Measurements from ENCODE around the gene RHBDD3. TPM values are rescaled to one million over a fixed set of nuclear protein-coding genes. Genes with fewer than 3 reads are reported as not detected.
A peak's percentile ranks its signal among the peaks of the same experiment; 100 is the strongest.

The RHBDD3 gene
- total and polyA plus RNA-seq, 2 of the 8 experiments (the other 6 are each of a cell fraction or from before 2014, with no cell fraction given), result 72.1 to 117 TPM

- peaks cover 5% of the 10 kb centered on the region for H3K79me1 ChIP-seq (ENCODE audit: low read depth, low read length)
- H4K91ac ChIP-seq (replicated peaks; ENCODE audit: insufficient read length, low read length), result peak overlapping the region; percentile 77
- peak overlapping the region; percentile 38; the same call in 1 of the 2 replicates for H3K18ac ChIP-seq (ENCODE audit: extremely low read depth, low read length)
- H2BK20ac ChIP-seq (ENCODE audit: low read length), result no peak overlapping the region
- H3K23me2 ChIP-seq (ENCODE audit: low read depth, low read length), result peaks cover 3% of the 10 kb centered on the region; the same call in 1 of the 2 replicates
- H2BK120ac ChIP-seq (replicated peaks; ENCODE audit: low read depth, low read length), result no peak overlapping the region
- peak overlapping the region; percentile 84; the same call in 1 of the 2 replicates for H2BK12ac ChIP-seq (ENCODE audit: low read depth, low read length)
- no peak overlapping the region for H4K8ac ChIP-seq (ENCODE audit: extremely low read depth, insufficient read depth, low read length)
- peak overlapping the region; percentile 97 for H2BK15ac ChIP-seq (ENCODE audit: low read length)
- no peak overlapping the region for H3K56ac ChIP-seq (replicated peaks; ENCODE audit: insufficient read length, low read depth, low read length)
- H3K9me3 ChIP-seq (ENCODE audit: insufficient read depth in 2 of 2, low read depth in 1 of 2, low read length in 1 of 2), result no peaks in the 10 kb centered on the region
- H3K79me2 ChIP-seq (ENCODE audit: control insufficient read depth in 1 of 2, insufficient read depth in 2 of 2, low read length in 2 of 2), result no peaks in the 10 kb centered on the region
- peaks cover 0 to 25% (median 8%) of the 10 kb centered on the region in 4 experiments; a peak in 6 of 7 replicates for H3K4me1 ChIP-seq (replicated peaks in 1 of 4; ENCODE audit: control insufficient read depth in 3 of 4, insufficient read depth in 4 of 4, low read length in 3 of 4)
- H2BK5ac ChIP-seq (ENCODE audit: low read depth, low read length), result peak overlapping the region; percentile 90
- no peak overlapping the region for H2AFZ ChIP-seq (ENCODE audit: low read length)
- no peak overlapping the region for H3K4ac ChIP-seq (replicated peaks; ENCODE audit: insufficient read length, low read depth, low read length)
- POLR2A ChIA-PET (ENCODE audit: partially characterized antibody), result interaction anchor here (1.2 kb wide), 1 partner anchor 28 kb away, joined by 3 read pairs; no protein-coding TSS in a partner anchor
- CTCF ChIA-PET (ENCODE audit: partially characterized antibody), result interaction anchor here (1.0 kb wide), 1 partner anchor 8 kb away, joined by 3 read pairs; no protein-coding TSS in a partner anchor
- FAIRE-seq (no peak), DNase-seq (ENCODE audit: low read depth in 1 of 2, low spot score in 2 of 2) (no peak)
- no peak overlapping the region for H3K23ac ChIP-seq (ENCODE audit: insufficient read length)
- no peak overlapping the region; the same call in 1 of the 2 replicates for H3K27ac ChIP-seq (ENCODE audit: low read depth, low read length)
- H3K14ac ChIP-seq (ENCODE audit: insufficient read length), result no peak overlapping the region
- no peak overlapping the region for H3K4me2 ChIP-seq (ENCODE audit: insufficient read depth in 1 of 2, low read depth in 2 of 2, low read length in 2 of 2)
- 81% methylated on average over 11 of the region's 11 CpGs; no CpG with 5 or more reads in 1 of the 2 experiments for WGBS, 2 experiments (ENCODE audit: extremely low coverage in 1 of 2, insufficient coverage in 1 of 2, insufficient read length in 1 of 2, insufficient replicate concordance in 2 of 2, low coverage in 1 of 2, low lambda C conversion rate in 2 of 2, missing lambda C conversion rate in 1 of 2)
- no peak overlapping the region for H4K5ac ChIP-seq (ENCODE audit: insufficient read length, low read depth, low read length)
- H3K27me3 ChIP-seq (replicated peaks in 1 of 4; ENCODE audit: control insufficient read depth in 3 of 4, extremely low read depth in 1 of 4, insufficient read depth in 3 of 4, low read length in 3 of 4), result no peaks in the 10 kb centered on the region
- peak overlapping the region; percentile 30; the same call in 1 of the 2 replicates for H2AK5ac ChIP-seq (ENCODE audit: low read depth, low read length)
- H3K36me3 ChIP-seq (ENCODE audit: control insufficient read depth in 2 of 4, insufficient read depth in 4 of 4, low read length in 3 of 4), result no peaks in the 10 kb centered on the region
- peaks cover 0 to 3% of the 10 kb centered on the region in 2 experiments for H4K20me1 ChIP-seq (replicated peaks in 1 of 2; ENCODE audit: control insufficient read depth in 1 of 2, insufficient read depth in 2 of 2, low read length in 2 of 2)
- H3K4me3 ChIP-seq (ENCODE audit: extremely low read depth in 1 of 4, insufficient read depth in 2 of 4, low read depth in 3 of 4, low read length in 4 of 4), result no peak overlapping the region
- peak overlapping the region in 1 of 4 experiments; percentile 50; a peak in 1 of 7 replicates for H3K9ac ChIP-seq (replicated peaks in 1 of 4; ENCODE audit: extremely low read depth in 1 of 4, low read depth in 3 of 4, low read length in 3 of 4)
- TF ChIP-seq SUZ12 (IDR thresholded peaks at IDR 0.05; ENCODE audit: low read length), result no peak
- no peak for TF ChIP-seq CEBPB (IDR thresholded peaks at IDR 0.05; ENCODE audit: low read depth, low read length)
- no peak for TF ChIP-seq TBP (IDR thresholded peaks at IDR 0.05; ENCODE audit: low read depth, low read length)
- TF ChIP-seq SRF (IDR thresholded peaks at IDR 0.05; ENCODE audit: low read depth, low read length), result no peak
- no peak for TF ChIP-seq ZNF274 (IDR thresholded peaks at IDR 0.05; ENCODE audit: borderline replicate concordance, extremely low read depth, low read length)
- no peak for TF ChIP-seq SP4 (IDR thresholded peaks at IDR 0.05; ENCODE audit: low read length)
- TF ChIP-seq KDM1A (IDR thresholded peaks at IDR 0.05; ENCODE audit: borderline replicate concordance, low read length), result no peak
- TF ChIP-seq RAD21 (IDR thresholded peaks at IDR 0.05 in 1 of 2, conservative IDR thresholded peaks at IDR 0.05 in 1 of 2; ENCODE audit: low read depth in 2 of 2, low read length in 2 of 2), result no peak
- no peak for TF ChIP-seq HDAC6 (IDR thresholded peaks at IDR 0.05; ENCODE audit: low read depth, low read length)
- TF ChIP-seq KDM5A (IDR thresholded peaks at IDR 0.05; ENCODE audit: low read length), result no peak
- TF ChIP-seq TAF1 (IDR thresholded peaks at IDR 0.05; ENCODE audit: low read depth, low read length), result no peak
- TF ChIP-seq EGR1 (IDR thresholded peaks at IDR 0.05; ENCODE audit: borderline replicate concordance, low read depth, low read length), result no peak
- TF ChIP-seq RXRA (IDR thresholded peaks at IDR 0.05; ENCODE audit: insufficient read depth, low read depth, low read length), result no peak
- TF ChIP-seq TEAD4 (IDR thresholded peaks at IDR 0.05; ENCODE audit: low read depth, low read length), result no peak
- TF ChIP-seq TAF7 (optimal IDR thresholded peaks at IDR 0.05; ENCODE audit: borderline replicate concordance, low read depth, low read length), result no peak
Measured at GRCh38 chr22:29211066-29211465, 56.7 kb downstream of the RHBDD3 start.
